ACC112 (cell line): ENCODE measurements around the gene CAPN5.
"Not testable (repeated sequence)": the region's sequence is repeated elsewhere in the genome, so short reads cannot be mapped to it uniquely, and the experiment has no call there.

Experiments used
- H2AFZ ChIP-seq: fragments of 200-600 bp; sonication (generic); one replicate; pipeline ENCODE4 v1.6.0; 2017; ENCODE audit warnings: antibody characterized with exemption, low read length; ENCODE audit not compliant: unreplicated experiment
- H3K27ac ChIP-seq: fragments of 200-600 bp; sonication (generic); 2 replicates; pipeline ENCODE4 v1.5.1; 2014; ENCODE audit warnings: low read depth, mild to moderate bottlenecking, antibody characterized with exemption, low read length, moderate library complexity
- H3K27me3 ChIP-seq: fragments of 200-600 bp; sonication (generic); 2 replicates; pipeline ENCODE4 v1.6.1; 2014; ENCODE audit warnings: mild to moderate bottlenecking, antibody characterized with exemption, low read length, moderate library complexity, mixed read lengths; ENCODE audit not compliant: insufficient read depth
- H3K36me3 ChIP-seq: fragments of 200-600 bp; sonication (generic); 2 replicates; pipeline ENCODE4 v1.6.1; 2016; ENCODE audit warnings: mild to moderate bottlenecking, antibody characterized with exemption, low read length, moderate library complexity, mixed read lengths; ENCODE audit not compliant: insufficient read depth
- H3K4me1 ChIP-seq: fragments of 200-600 bp; sonication (generic); one replicate; pipeline ENCODE4 v1.6.1; 2016; ENCODE audit warnings: low read length, mixed read lengths; ENCODE audit not compliant: insufficient read depth, unreplicated experiment, control insufficient read depth
- H3K4me3 ChIP-seq: fragments of 200-600 bp; sonication (generic); 2 replicates; pipeline ENCODE4 v1.5.1; 2014; ENCODE audit warnings: mild to moderate bottlenecking, low read depth, low read length
- H3K79me2 ChIP-seq: fragments of 200-600 bp; sonication (generic); one replicate; pipeline ENCODE4 v1.6.0; 2016; ENCODE audit warnings: low read length; ENCODE audit not compliant: control insufficient read depth, unreplicated experiment, insufficient read depth

Gene CAPN5

GRCh38 chr11:77054084-77054483, 12.7 kb upstream of the CAPN5 start:
- H3K36me3 ChIP-seq = no peaks in the 10 kb centered on the region
- no peaks in the 10 kb centered on the region for H3K79me2 ChIP-seq
- H3K27ac ChIP-seq = no peak overlapping the region
- H3K27me3 ChIP-seq = no peaks in the 10 kb centered on the region
- H2AFZ ChIP-seq = no peak overlapping the region
- no peaks in the 10 kb centered on the region for H3K4me1 ChIP-seq
- no peak overlapping the region for H3K4me3 ChIP-seq

GRCh38 chr11:77055101-77055561, 11.6 kb upstream of the CAPN5 start:
- Histone ChIP-seq H3K4me3 (no peak overlapping the region), H3K27ac (no peak overlapping the region)

GRCh38 chr11:77055913-77056312, 10.9 kb upstream of the CAPN5 start:
- Histone ChIP-seq H3K36me3 (no peaks in the 10 kb centered on the region), H3K4me1 (no peaks in the 10 kb centered on the region), H3K27ac (no peak overlapping the region), H3K27me3 (0 out of 2 replicates have a peak, but pooled peaks cover 5% of the 10 kb centered on the region), H3K79me2 (no peaks in the 10 kb centered on the region), H3K4me3 (no peak overlapping the region), H2AFZ (no peak overlapping the region)

More at GRCh38 chr11:77055101-77055561, 11.6 kb upstream of the CAPN5 start:
- Histone ChIP-seq H3K79me2 (no peaks in the 10 kb centered on the region), H3K4me1 (no peaks in the 10 kb centered on the region), H3K36me3 (no peaks in the 10 kb centered on the region), H3K27me3 (0 out of 2 replicates have a peak, but pooled peaks cover 5% of the 10 kb centered on the region), H2AFZ (no peak overlapping the region)

DNA sequence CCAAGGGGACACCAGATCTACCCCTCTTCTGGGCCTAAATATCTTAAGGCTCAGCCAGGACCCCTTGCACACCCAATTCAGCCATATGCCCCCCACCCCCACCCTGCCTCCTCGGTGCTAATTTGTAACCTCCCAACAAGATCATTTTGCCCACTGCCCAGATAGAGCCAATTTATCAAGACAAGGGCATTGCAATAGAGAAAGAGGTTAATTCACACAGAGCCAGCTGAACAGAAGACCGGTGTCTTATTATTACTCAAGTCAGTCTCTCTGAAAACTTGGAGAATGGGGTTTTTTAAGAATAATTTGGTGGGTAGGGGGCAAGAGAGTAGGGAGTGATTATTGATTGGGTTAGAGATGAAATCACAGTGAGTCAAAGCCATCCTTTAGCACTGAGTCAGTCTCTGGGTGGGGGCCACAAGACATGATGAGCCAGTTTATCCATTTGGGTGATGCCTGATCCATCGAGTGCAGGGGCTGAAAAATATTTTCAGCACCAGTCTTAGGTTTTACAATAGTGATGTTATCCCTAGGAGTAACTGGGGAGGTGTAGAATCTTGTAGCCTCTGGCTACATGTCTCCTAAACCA, 9.9 kb upstream of the CAPN5 start:
- Histone ChIP-seq H3K4me3 (no peak overlapping the region), H3K27ac (no peak overlapping the region), H3K36me3 (no peaks in the 10 kb centered on the region), H2AFZ (no peak overlapping the region), H3K27me3 (0 out of 2 replicates have a peak, but pooled peaks cover 5% of the 10 kb centered on the region), H3K4me1 (no peaks in the 10 kb centered on the region), H3K79me2 (no peaks in the 10 kb centered on the region)

DNA sequence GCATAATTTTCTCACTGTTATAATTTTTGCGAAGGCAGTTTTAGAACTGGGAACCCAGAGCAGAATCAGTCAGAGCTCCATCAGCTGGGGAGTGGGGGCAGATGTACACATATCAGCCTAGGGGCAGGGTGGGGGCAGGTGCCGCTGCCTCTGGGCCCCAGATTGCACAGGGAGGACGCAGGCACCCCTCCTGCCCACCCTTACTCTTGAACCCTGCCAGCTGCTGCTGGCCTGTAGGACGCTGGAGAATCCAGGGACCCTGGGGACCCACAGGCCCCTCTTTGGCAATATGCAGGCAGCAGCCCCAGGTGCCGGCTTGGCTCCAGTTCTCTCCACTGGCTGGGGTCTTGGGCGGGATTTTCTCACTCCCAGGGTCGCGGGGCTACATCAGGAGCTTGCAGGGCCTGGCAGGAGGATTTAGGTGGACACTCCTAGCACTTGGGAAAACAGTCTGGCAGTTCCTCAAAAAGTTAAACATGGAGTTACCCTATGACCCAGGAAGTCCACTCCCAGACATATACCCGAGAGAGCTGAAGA, 8.8 kb upstream of the CAPN5 start:
- H3K36me3 ChIP-seq = no peaks in the 10 kb centered on the region

GRCh38 chr11:77058900-77059299, 7.9 kb upstream of the CAPN5 start:
- no peak overlapping the region for H3K4me3 ChIP-seq
- H3K36me3 ChIP-seq = no peaks in the 10 kb centered on the region
- 0 out of 2 replicates have a peak, but pooled peaks cover 5% of the 10 kb centered on the region for H3K27me3 ChIP-seq
- no peak overlapping the region for H3K27ac ChIP-seq
- no peak overlapping the region for H2AFZ ChIP-seq
- H3K79me2 ChIP-seq = no peaks in the 10 kb centered on the region
- no peaks in the 10 kb centered on the region for H3K4me1 ChIP-seq

More for the DNA sequence above, 8.8 kb upstream of the CAPN5 start:
- Histone ChIP-seq H3K27ac (no peak overlapping the region), H3K4me1 (no peaks in the 10 kb centered on the region), H2AFZ (no peak overlapping the region), H3K79me2 (no peaks in the 10 kb centered on the region), H3K27me3 (0 out of 2 replicates have a peak, but pooled peaks cover 5% of the 10 kb centered on the region), H3K4me3 (no peak overlapping the region)

- no peaks in the 10 kb centered on the region for H3K79me2 ChIP-seq
- H3K27me3 ChIP-seq = 0 out of 2 replicates have a peak, but pooled peaks cover 5% of the 10 kb centered on the region
- no peak overlapping the region for H2AFZ ChIP-seq
- H3K27ac ChIP-seq = no peak overlapping the region
- H3K36me3 ChIP-seq = no peaks in the 10 kb centered on the region
- H3K4me3 ChIP-seq = no peak overlapping the region
- no peaks in the 10 kb centered on the region for H3K4me1 ChIP-seq
Observed at GRCh38 chr11:77059806-77060205, 7.0 kb upstream of the CAPN5 start.

DNA sequence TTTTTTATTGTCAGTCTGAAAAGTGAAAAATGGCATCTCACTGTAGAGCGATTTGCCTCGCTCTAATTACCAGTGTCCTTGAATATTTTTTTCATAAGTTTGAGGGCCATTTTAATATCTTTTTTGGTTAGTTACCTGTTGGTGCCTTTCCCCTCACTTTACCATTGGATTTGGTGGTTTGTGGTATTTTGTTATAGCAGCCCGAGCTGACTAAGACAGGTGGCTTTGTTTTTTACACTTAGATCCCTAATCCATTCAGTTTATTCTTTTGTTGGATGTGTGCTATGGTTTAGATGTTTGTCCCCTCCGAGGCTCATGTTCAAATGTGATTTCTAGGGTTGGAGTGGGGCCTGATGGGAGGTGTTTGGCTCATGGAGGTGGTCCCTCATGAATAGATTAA, 6.5 kb upstream of the CAPN5 start:
- no peaks in the 10 kb centered on the region for H3K4me1 ChIP-seq
- no peak overlapping the region for H3K4me3 ChIP-seq
- H3K79me2 ChIP-seq = no peaks in the 10 kb centered on the region
- H2AFZ ChIP-seq = no peak overlapping the region
- 0 out of 2 replicates have a peak, but pooled peaks cover 5% of the 10 kb centered on the region for H3K27me3 ChIP-seq
- no peaks in the 10 kb centered on the region for H3K36me3 ChIP-seq
- H3K27ac ChIP-seq = no peak overlapping the region

DNA sequence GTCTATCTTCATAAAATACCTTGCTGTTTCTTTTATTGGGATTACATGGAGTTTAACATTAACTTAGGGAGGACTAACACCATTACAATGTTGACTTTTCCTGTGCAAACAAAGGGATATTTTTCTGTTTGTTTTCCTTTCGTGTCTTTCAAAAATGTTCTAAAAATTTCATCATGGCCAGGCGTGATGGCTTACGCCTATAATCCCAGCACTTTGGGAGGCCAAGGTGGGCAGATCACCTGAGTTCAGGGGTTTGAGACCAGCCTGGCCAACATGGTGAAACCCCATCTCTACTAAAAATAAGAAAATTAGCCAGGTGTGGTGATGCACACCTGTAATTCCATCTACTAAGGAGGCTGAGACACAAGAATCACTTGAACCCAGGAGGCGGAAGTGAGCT, 5.5 kb upstream of the CAPN5 start:
- not testable (repeated sequence) for H3K36me3 ChIP-seq, H3K79me2 ChIP-seq, H2AFZ ChIP-seq, H3K4me1 ChIP-seq, H3K27me3 ChIP-seq, H3K4me3 ChIP-seq, H3K27ac ChIP-seq

GRCh38 chr11:77062924-77063323, 3.8 kb upstream of the CAPN5 start:
- no peak overlapping the region for H2AFZ ChIP-seq
- H3K27me3 ChIP-seq = 0 out of 2 replicates have a peak, but pooled peaks cover 5% of the 10 kb centered on the region
- no peaks in the 10 kb centered on the region for H3K36me3 ChIP-seq
- H3K4me3 ChIP-seq = no peak overlapping the region
- peaks cover 5% of the 10 kb centered on the region for H3K4me1 ChIP-seq
- peaks cover 4% of the 10 kb centered on the region for H3K79me2 ChIP-seq
- H3K27ac ChIP-seq = no peak overlapping the region

GRCh38 chr11:77063407-77063806, 3.4 kb upstream of the CAPN5 start:
- no peak overlapping the region for H3K27ac ChIP-seq
- H2AFZ ChIP-seq = no peak overlapping the region
- peaks cover 8% of the 10 kb centered on the region for H3K79me2 ChIP-seq
- H3K4me1 ChIP-seq = peaks cover 9% of the 10 kb centered on the region
- H3K4me3 ChIP-seq = no peak overlapping the region
- H3K36me3 ChIP-seq = no peaks in the 10 kb centered on the region
- 0 out of 2 replicates have a peak, but pooled peaks cover 5% of the 10 kb centered on the region for H3K27me3 ChIP-seq
